ENCODE data around the gene GTF2H1. TPM values are rescaled to one million over a fixed set of nuclear protein-coding genes. Genes with fewer than 3 reads are reported as not detected.
"Not testable (repeated sequence)": the region's sequence is repeated elsewhere in the genome, so short reads cannot be mapped to it uniquely, and the experiment has no call there.

GTF2H1 gene
- total RNA-seq, 6 experiments from 2014 or later: 13.3 to 30.7 (median 19.7) TPM

DNA sequence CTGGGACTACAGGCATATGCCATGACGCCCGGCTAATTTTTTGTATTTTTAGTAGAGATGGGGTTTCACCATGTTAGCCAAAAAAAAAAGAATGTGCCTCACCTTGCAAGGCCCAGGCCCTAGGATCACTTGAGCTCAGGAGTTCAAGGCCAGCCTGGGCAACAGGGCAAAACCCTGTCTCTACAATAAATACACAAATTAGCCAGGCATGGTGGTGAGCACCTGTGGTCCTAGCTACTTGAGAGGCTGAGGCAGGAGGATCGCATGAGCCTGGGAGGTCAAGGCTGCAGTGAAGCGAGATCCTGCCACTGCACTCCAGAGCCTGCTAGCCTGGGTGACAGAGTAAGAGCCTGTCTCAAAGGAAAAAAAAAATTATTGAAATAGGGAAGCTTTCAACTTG is 81.7 kb downstream of the GTF2H1 start:
- peaks cover 0 to 4% (median 0%) of the 10 kb centered on the region in 4 donors for H3K4me1 ChIP-seq
- no peak overlapping the region for H3K27ac ChIP-seq
- DNase-seq: no peak
- no peak overlapping the region for H3K4me3 ChIP-seq
- intact Hi-C loops (cut with DNase I): no loop called here
- ATAC-seq: no peak
- peaks cover 33 to 99% (median 67%) of the 10 kb centered on the region in 4 donors for H3K36me3 ChIP-seq
- TF ChIP-seq, protein P1, sequence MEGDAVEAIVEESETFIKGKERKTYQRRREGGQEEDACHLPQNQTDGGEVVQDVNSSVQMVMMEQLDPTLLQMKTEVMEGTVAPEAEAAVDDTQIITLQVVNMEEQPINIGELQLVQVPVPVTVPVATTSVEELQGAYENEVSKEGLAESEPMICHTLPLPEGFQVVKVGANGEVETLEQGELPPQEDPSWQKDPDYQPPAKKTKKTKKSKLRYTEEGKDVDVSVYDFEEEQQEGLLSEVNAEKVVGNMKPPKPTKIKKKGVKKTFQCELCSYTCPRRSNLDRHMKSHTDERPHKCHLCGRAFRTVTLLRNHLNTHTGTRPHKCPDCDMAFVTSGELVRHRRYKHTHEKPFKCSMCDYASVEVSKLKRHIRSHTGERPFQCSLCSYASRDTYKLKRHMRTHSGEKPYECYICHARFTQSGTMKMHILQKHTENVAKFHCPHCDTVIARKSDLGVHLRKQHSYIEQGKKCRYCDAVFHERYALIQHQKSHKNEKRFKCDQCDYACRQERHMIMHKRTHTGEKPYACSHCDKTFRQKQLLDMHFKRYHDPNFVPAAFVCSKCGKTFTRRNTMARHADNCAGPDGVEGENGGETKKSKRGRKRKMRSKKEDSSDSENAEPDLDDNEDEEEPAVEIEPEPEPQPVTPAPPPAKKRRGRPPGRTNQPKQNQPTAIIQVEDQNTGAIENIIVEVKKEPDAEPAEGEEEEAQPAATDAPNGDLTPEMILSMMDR (IDR thresholded peaks at IDR 0.05): no peak
- peak; percentile 16 for TF ChIP-seq POLR2A (IDR thresholded peaks at IDR 0.05)
- 100% methylated on average over 3 of the region's 4 CpGs for WGBS (ENCODE audit: insufficient coverage, low coverage, low lambda C conversion rate, missing lambda C conversion rate)
- H3K9me3 ChIP-seq: no peaks in the 10 kb centered on the region
- H3K27me3 ChIP-seq: no peaks in the 10 kb centered on the region

DNA sequence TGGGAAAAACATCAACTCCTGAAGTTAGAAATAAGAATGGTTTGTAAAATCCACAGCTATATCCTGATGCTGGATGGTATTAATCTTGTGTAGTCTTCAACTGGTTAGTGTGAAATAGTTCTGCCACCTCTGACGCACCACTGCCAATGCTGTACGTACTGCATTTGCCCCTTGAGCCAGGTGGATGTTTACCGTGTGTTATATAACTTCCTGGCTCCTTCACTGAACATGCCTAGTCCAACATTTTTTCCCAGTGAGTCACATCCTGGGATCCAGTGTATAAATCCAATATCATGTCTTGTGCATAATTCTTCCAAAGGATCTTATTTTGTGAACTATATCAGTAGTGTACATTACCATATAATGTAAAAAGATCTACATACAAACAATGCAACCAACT is 85.0 kb downstream of the GTF2H1 start:
- DNase-seq (peak in 2 of 3 donors; percentile 55 to 63), ATAC-seq (peak; percentile 29 to 72 (median 62))
- H3K4me1 ChIP-seq; intact Hi-C loops (cut with DNase I); H3K9me3 ChIP-seq; H3K4me3 ChIP-seq; H3K27me3 ChIP-seq: not testable (repeated sequence)
- 25% methylated on average over 3 of the region's 3 CpGs for whole genome bisulfite sequencing (ENCODE audit: insufficient coverage, low coverage, low lambda C conversion rate, missing lambda C conversion rate)
- Histone ChIP-seq H3K36me3 (peaks cover 21 to 66% (median 42%) of the 10 kb centered on the region in 4 donors), H3K27ac (peak overlapping the region in 2 of 3 donors; percentile 19 to 47)
- peak; percentile 36 for TF ChIP-seq POLR2A (IDR thresholded peaks at IDR 0.05)

DNA sequence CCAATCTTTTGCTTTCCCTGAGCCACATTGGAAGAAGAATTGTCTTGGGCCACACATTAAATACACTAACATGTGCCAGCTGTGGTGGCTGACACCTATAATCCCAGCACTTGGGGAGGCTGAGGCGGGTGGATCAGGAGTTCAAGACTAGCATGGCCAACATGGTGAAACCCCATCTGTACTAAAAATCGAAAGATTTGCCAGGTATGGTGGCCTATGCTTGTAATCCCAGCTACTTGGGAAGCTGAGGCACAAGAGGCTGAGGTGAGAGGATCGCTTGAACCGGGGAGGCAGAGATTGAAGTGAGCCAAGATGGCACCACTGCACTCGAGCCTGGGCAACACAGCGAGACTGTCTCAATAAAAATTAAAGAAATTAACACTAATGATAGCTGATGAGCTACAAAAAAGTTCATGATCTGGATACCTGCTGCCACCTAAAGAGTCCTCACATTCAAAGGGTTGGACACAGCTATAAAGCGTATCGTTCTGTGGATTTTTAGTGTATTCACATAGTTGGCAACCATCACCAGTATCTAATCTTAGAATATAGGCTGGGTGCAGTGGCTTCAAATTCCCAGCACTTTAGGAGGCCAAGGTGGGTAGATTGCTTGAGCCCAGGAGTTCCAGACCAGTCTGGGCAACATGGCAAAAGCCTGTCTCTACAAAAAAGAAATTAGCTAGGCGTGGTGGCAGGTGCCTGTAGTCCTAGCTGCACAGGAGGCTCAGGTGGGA is 86.4 kb downstream of the GTF2H1 start:
- Histone ChIP-seq H3K36me3 (peaks cover 17 to 53% (median 33%) of the 10 kb centered on the region in 4 donors), H3K27ac (no peak overlapping the region), H3K4me3 (no peak overlapping the region), H3K9me3 (no peaks in the 10 kb centered on the region), H3K27me3 (no peaks in the 10 kb centered on the region), H3K4me1 (no peaks in the 10 kb centered on the region)
- DNase-seq (no peak), ATAC-seq (peak in 1 of 4 donors; percentile 19)
- no peak for TF ChIP-seq POLR2A (IDR thresholded peaks at IDR 0.05)
- TF ChIP-seq, protein P1 (IDR thresholded peaks at IDR 0.05): no peak
- 92% methylated on average over 7 of the region's 9 CpGs for WGBS (ENCODE audit: insufficient coverage, low coverage, low lambda C conversion rate, missing lambda C conversion rate)
- intact Hi-C loops (cut with DNase I): no loop called here

DNA sequence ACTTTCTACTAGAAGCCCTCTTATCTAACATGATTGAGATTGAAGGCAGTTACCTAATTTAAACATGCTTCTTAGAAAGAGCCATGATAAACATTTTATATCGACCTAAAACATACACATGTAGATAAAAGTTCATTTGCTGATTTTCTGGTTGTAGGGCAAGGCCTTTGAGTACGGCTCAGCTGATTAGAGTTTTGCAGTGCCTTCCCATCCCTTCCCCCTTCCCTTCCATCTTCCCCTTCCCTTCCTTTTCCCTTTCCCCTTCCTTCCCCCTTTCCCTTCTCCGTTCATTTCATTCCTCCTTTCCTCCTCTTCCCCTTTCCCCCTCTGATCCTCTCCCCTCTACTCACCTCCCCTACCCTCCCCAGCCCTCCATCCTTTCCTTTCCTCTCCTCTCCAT is 94.1 kb downstream of the GTF2H1 start:
- TF ChIP-seq, protein P1 (IDR thresholded peaks at IDR 0.05): no peak
- TF ChIP-seq POLR2A (IDR thresholded peaks at IDR 0.05): no peak
- DNase-seq (no peak), ATAC-seq (no peak)
- intact Hi-C loops (cut with DNase I): no loop called here
- WGBS (ENCODE audit: insufficient coverage, low coverage, low lambda C conversion rate, missing lambda C conversion rate): 78% methylated on average over 3 of the region's 3 CpGs
- H3K27ac ChIP-seq: no peak overlapping the region
- H3K9me3 ChIP-seq: no peaks in the 10 kb centered on the region
- H3K36me3 ChIP-seq: no peaks in the 10 kb centered on the region
- H3K4me1 ChIP-seq: no peaks in the 10 kb centered on the region
- no peak overlapping the region for H3K4me3 ChIP-seq
- H3K27me3 ChIP-seq: no peaks in the 10 kb centered on the region

Small RNA genes within 50 kb of the gene (microRNA-seq; reads per million reads assigned to microRNA genes)
- gene MIR3159: 0 to 0.58 reads per million in 2 donors

Small RNA genes within 50 kb of the gene (small RNA-seq; reads per million reads assigned to genes)
- 0 to 0.77 reads per million in 2 experiments for gene MIR3159

Other genes starting within 250 kb of the GTF2H1 start
- gene SAAL1, start 216.5 kb upstream of the GTF2H1 start, total RNA-seq: 1 to 10 TPM; 4.2 to 6.8 (median 5.6) TPM
- gene MRGPRX3, start 190.0 kb upstream of the GTF2H1 start, total RNA-seq: under 1 TPM in 1 of 6 experiments, not detected in 5; 0.16 TPM
- gene MRGPRX4, start 149.7 kb upstream of the GTF2H1 start, total RNA-seq: not detected
- 1,000 to 10,000 TPM in 3 of 6 experiments, 100 to 1,000 TPM in 3; 798 to 1,388 (median 1,016) TPM for gene SAA4, start 85.8 kb upstream of the GTF2H1 start, total RNA-seq
- over 10,000 TPM in 5 of 6 experiments, 1,000 to 10,000 TPM in 1; 3,864 to 26,600 (median 17,359) TPM for gene SAA2, start 73.9 kb upstream of the GTF2H1 start, total RNA-seq
- over 10,000 TPM in 5 of 6 experiments, 1,000 to 10,000 TPM in 1; 7,699 to 33,192 (median 12,593) TPM for gene SAA1, start 56.3 kb upstream of the GTF2H1 start, total RNA-seq
- 10 to 100 TPM; 20.2 to 87.0 (median 41.7) TPM for gene HPS5, start 427 bp upstream of the GTF2H1 start, total RNA-seq
- 100 to 1,000 TPM; 227 to 866 (median 656) TPM for gene LDHA, start 72.0 kb downstream of the GTF2H1 start, total RNA-seq
- 1 to 10 TPM in 2 of 6 experiments, under 1 TPM in 1, not detected in 3; 0.61 to 1.6 (median 1.5) TPM for gene LDHC, start 89.8 kb downstream of the GTF2H1 start, total RNA-seq
- not detected for gene LDHAL6A, start 133.3 kb downstream of the GTF2H1 start, total RNA-seq
- gene TSG101, start 204.4 kb downstream of the GTF2H1 start, total RNA-seq: 10 to 100 TPM; 15.8 to 68.0 (median 25.7) TPM